ENCODE data around the gene NMUR1. TPM values are rescaled to one million over a fixed set of nuclear protein-coding genes. Genes with fewer than 3 reads are reported as not detected.

The NMUR1 gene
- total and polyA plus RNA-seq, 2 experiments from 2014 or later = 0.15 TPM; not detected in 1

GRCh38 chr2:231527091-231527395 lies 3.2 kb downstream of the NMUR1 start:
- H3K9me3 ChIP-seq (ENCODE audit: low read depth) = no peaks in the 10 kb centered on the region
- no peaks in the 10 kb centered on the region for H3K36me3 ChIP-seq
- no peaks in the 10 kb centered on the region for H3K4me1 ChIP-seq (ENCODE audit: low read depth)
- DNase-seq (ENCODE audit: low read depth in 1 of 2, low spot score in 1 of 2) = no peak
- H3K4me3 ChIP-seq = no peak overlapping the region
- no peak overlapping the region for H3K27ac ChIP-seq
- H3K27me3 ChIP-seq = peaks cover 20% of the 10 kb centered on the region
- no peak for TF ChIP-seq CTCF (IDR thresholded peaks at IDR 0.05; ENCODE audit: low read depth, low read length)

- no peak for DNase-seq (ENCODE audit: low read depth in 1 of 2, low spot score in 1 of 2)
These were observed 3.7 kb downstream of the NMUR1 start for GRCh38 chr2:231526341-231527090.

GRCh38 chr2:231525248-231526163 lies 4.7 kb downstream of the NMUR1 start:
- H3K27me3 ChIP-seq = peaks cover 17% of the 10 kb centered on the region
- DNase-seq (ENCODE audit: low read depth in 1 of 2, low spot score in 1 of 2) = no peak
- H3K4me1 ChIP-seq (ENCODE audit: low read depth) = no peaks in the 10 kb centered on the region
- no peak overlapping the region for H3K4me3 ChIP-seq
- TF ChIP-seq CTCF (IDR thresholded peaks at IDR 0.05; ENCODE audit: low read depth, low read length) = no peak
- H3K27ac ChIP-seq = no peak overlapping the region
- H3K36me3 ChIP-seq = no peaks in the 10 kb centered on the region
- no peaks in the 10 kb centered on the region for H3K9me3 ChIP-seq (ENCODE audit: low read depth)

More at GRCh38 chr2:231526341-231527090, 3.7 kb downstream of the NMUR1 start:
- TF ChIP-seq CTCF (IDR thresholded peaks at IDR 0.05; ENCODE audit: low read depth, low read length) = no peak
- H3K4me3 ChIP-seq = no peak overlapping the region
- no peak overlapping the region for H3K27ac ChIP-seq
- no peaks in the 10 kb centered on the region for H3K36me3 ChIP-seq
- H3K4me1 ChIP-seq (ENCODE audit: low read depth) = no peaks in the 10 kb centered on the region
- no peaks in the 10 kb centered on the region for H3K9me3 ChIP-seq (ENCODE audit: low read depth)
- peaks cover 20% of the 10 kb centered on the region for H3K27me3 ChIP-seq

GRCh38 chr2:231524477-231525247 lies 5.6 kb downstream of the NMUR1 start:
- Histone ChIP-seq H3K27me3 (peaks cover 9% of the 10 kb centered on the region), H3K9me3 (ENCODE audit: low read depth) (no peaks in the 10 kb centered on the region), H3K4me1 (ENCODE audit: low read depth) (no peaks in the 10 kb centered on the region), H3K36me3 (no peaks in the 10 kb centered on the region), H3K4me3 (no peak overlapping the region), H3K27ac (no peak overlapping the region)
- TF ChIP-seq CTCF (IDR thresholded peaks at IDR 0.05; ENCODE audit: low read depth, low read length) = no peak
- DNase-seq (ENCODE audit: low read depth in 1 of 2, low spot score in 1 of 2) = no peak

- Histone ChIP-seq H3K4me1 (ENCODE audit: low read depth) (no peaks in the 10 kb centered on the region), H3K4me3 (no peak overlapping the region), H3K27me3 (no peaks in the 10 kb centered on the region), H3K27ac (no peak overlapping the region), H3K36me3 (no peaks in the 10 kb centered on the region), H3K9me3 (ENCODE audit: low read depth) (no peaks in the 10 kb centered on the region)
- no peak for TF ChIP-seq CTCF (IDR thresholded peaks at IDR 0.05; ENCODE audit: low read depth, low read length)
- DNase-seq (ENCODE audit: low read depth in 1 of 2, low spot score in 1 of 2) = no peak
These were observed 6.6 kb downstream of the NMUR1 start for GRCh38 chr2:231523451-231524285.

Measured in cardiac muscle cell (in vitro differentiated cells and primary cell).